ENCODE data around the gene TMED7. TPM values are rescaled to one million over a fixed set of nuclear protein-coding genes. Genes with fewer than 3 reads are reported as not detected.

TMED7 gene
- total and polyA plus RNA-seq, 2 of the 8 experiments (the other 6 are each of a cell fraction or from before 2014, with no cell fraction given) = 43.8 to 75.2 TPM

DNA sequence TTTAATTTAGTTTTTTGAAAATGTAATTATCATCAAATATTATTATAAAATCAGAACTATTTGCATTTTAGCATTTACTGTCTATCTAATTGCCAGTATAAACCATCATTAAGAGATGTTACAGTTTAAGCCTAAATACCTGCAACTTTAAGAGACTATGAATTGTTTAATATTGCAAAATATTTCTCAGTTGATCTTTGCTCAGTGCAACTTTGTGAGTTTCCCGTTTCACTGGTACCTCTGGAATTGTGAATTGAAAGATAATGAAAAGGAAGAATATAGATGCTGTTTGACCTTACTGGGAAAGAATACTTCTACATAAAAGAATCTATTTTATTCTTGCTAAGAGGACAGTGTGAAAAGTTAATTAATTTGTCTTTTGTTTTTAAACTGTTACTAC is 30.2 kb upstream of the TMED7 start:
- Histone ChIP-seq H3K36me3 (ENCODE audit: control insufficient read depth in 2 of 4, insufficient read depth in 4 of 4, low read length in 3 of 4) (no peaks in the 10 kb centered on the region), H3K23me2 (ENCODE audit: low read depth, low read length) (no peaks in the 10 kb centered on the region), H2BK12ac (ENCODE audit: low read depth, low read length) (no peak overlapping the region), H3K56ac (replicated peaks; ENCODE audit: insufficient read length, low read depth, low read length) (no peak overlapping the region), H2BK15ac (ENCODE audit: low read length) (no peak overlapping the region), H3K79me2 (ENCODE audit: control insufficient read depth in 1 of 2, insufficient read depth in 2 of 2, low read length in 2 of 2) (no peaks in the 10 kb centered on the region), H2BK120ac (replicated peaks; ENCODE audit: low read depth, low read length) (no peak overlapping the region), H3K23ac (ENCODE audit: insufficient read length) (no peak overlapping the region), H2BK5ac (ENCODE audit: low read depth, low read length) (no peak overlapping the region), H3K4ac (replicated peaks; ENCODE audit: insufficient read length, low read depth, low read length) (no peak overlapping the region), H3K79me1 (ENCODE audit: low read depth, low read length) (no peaks in the 10 kb centered on the region), H3K9me3 (ENCODE audit: insufficient read depth in 2 of 2, low read depth in 1 of 2, low read length in 1 of 2) (no peaks in the 10 kb centered on the region), H3K4me2 (ENCODE audit: insufficient read depth in 1 of 2, low read depth in 2 of 2, low read length in 2 of 2) (no peak overlapping the region), H2AK5ac (ENCODE audit: low read depth, low read length) (no peak overlapping the region), H4K91ac (replicated peaks; ENCODE audit: insufficient read length, low read length) (no peak overlapping the region), H2BK20ac (ENCODE audit: low read length) (no peak overlapping the region), H3K4me1 (replicated peaks in 1 of 4; ENCODE audit: control insufficient read depth in 3 of 4, insufficient read depth in 4 of 4, low read length in 3 of 4) (no peaks in the 10 kb centered on the region), H4K5ac (ENCODE audit: insufficient read length, low read depth, low read length) (no peak overlapping the region), H3K9ac (replicated peaks in 1 of 4; ENCODE audit: extremely low read depth in 1 of 4, low read depth in 3 of 4, low read length in 3 of 4) (no peak overlapping the region), H4K20me1 (replicated peaks in 1 of 2; ENCODE audit: control insufficient read depth in 1 of 2, insufficient read depth in 2 of 2, low read length in 2 of 2) (no peaks in the 10 kb centered on the region), H3K4me3 (ENCODE audit: extremely low read depth in 1 of 4, insufficient read depth in 2 of 4, low read depth in 3 of 4, low read length in 4 of 4) (no peak overlapping the region), H2AFZ (ENCODE audit: low read length) (no peak overlapping the region), H4K8ac (ENCODE audit: extremely low read depth, insufficient read depth, low read length) (no peak overlapping the region), H3K27ac (ENCODE audit: low read depth, low read length) (no peak overlapping the region), H3K27me3 (replicated peaks in 1 of 4; ENCODE audit: control insufficient read depth in 3 of 4, extremely low read depth in 1 of 4, insufficient read depth in 3 of 4, low read length in 3 of 4) (no peaks in the 10 kb centered on the region), H3K14ac (ENCODE audit: insufficient read length) (no peak overlapping the region), H3K18ac (ENCODE audit: extremely low read depth, low read length) (no peak overlapping the region)
- 90% methylated on average over 1 of the region's 1 CpG; no CpG with 5 or more reads in 1 of the 2 experiments for WGBS, 2 experiments (ENCODE audit: extremely low coverage in 1 of 2, insufficient coverage in 1 of 2, insufficient read length in 1 of 2, insufficient replicate concordance in 2 of 2, low coverage in 1 of 2, low lambda C conversion rate in 2 of 2, missing lambda C conversion rate in 1 of 2)
- TF ChIP-seq SIX5 (IDR thresholded peaks at IDR 0.05; ENCODE audit: low read depth, low read length) = no peak
- TF ChIP-seq, protein P1, sequence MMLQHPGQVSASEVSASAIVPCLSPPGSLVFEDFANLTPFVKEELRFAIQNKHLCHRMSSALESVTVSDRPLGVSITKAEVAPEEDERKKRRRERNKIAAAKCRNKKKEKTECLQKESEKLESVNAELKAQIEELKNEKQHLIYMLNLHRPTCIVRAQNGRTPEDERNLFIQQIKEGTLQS (IDR thresholded peaks at IDR 0.05; ENCODE audit: insufficient read depth, low read depth, low read length) = no peak
- TF ChIP-seq KDM5A (IDR thresholded peaks at IDR 0.05; ENCODE audit: low read length) = no peak
- TF ChIP-seq TAF1 (IDR thresholded peaks at IDR 0.05; ENCODE audit: low read depth, low read length) = no peak
- TF ChIP-seq CBX5 (IDR thresholded peaks at IDR 0.05; ENCODE audit: low read depth, low read length) = no peak
- no peak for TF ChIP-seq TEAD4 (IDR thresholded peaks at IDR 0.05; ENCODE audit: low read depth, low read length)
- no peak for DNase-seq (ENCODE audit: low read depth in 1 of 2, low spot score in 2 of 2)
- ChIA-PET CTCF (ENCODE audit: partially characterized antibody) (no interaction called here), POLR2A (ENCODE audit: partially characterized antibody) (no interaction called here)
- no peak for FAIRE-seq
